NT2/D1 (cell line): ENCODE data around the gene ATG4D.
"Not testable (repeated sequence)": the region's sequence is repeated elsewhere in the genome, so short reads cannot be mapped to it uniquely, and the experiment has no call there.

Source experiments
- DNase-seq: peaks from one replicate; pipeline ENCODE4 v3.0.0-alpha.2; 2011; ENCODE audit warnings: low read depth, low spot score
- H3K27me3 ChIP-seq: 2 replicates; pipeline ENCODE4 v1.6.0; 2011; ENCODE audit warnings: mild to moderate bottlenecking; ENCODE audit not compliant: insufficient read length, insufficient read depth
- H3K36me3 ChIP-seq: 2 replicates; pipeline ENCODE4 v1.6.1; 2011; ENCODE audit warnings: mild to moderate bottlenecking, low read length, mixed read lengths; ENCODE audit not compliant: insufficient read depth, insufficient read length
- H3K4me1 ChIP-seq: 2 replicates; pipeline ENCODE4 v1.5.1; 2011; ENCODE audit not compliant: insufficient read depth, insufficient read length
- H3K4me3 ChIP-seq: 2 replicates; pipeline ENCODE4 v1.5.1; 2011; ENCODE audit warnings: low read depth; ENCODE audit not compliant: insufficient read length
- H3K9ac ChIP-seq: 2 replicates; pipeline ENCODE4 v1.6.0; 2011; ENCODE audit warnings: low read depth; ENCODE audit not compliant: insufficient read length
- H3K9me3 ChIP-seq: 2 replicates; pipeline ENCODE4 v1.5.1; 2011; ENCODE audit warnings: mild to moderate bottlenecking, low read length; ENCODE audit not compliant: insufficient read depth
- SUZ12 ChIP-seq: IDR thresholded peaks from 2 replicates; pipeline ENCODE4 v1.6.1; 2011; ENCODE audit not compliant: insufficient read length, insufficient read depth; ENCODE audit errors: extremely low read depth
- YY1 ChIP-seq: IDR thresholded peaks from 2 replicates; pipeline ENCODE4 v1.6.1; 2011; ENCODE audit not compliant: insufficient read length, insufficient read depth
- ZNF274 ChIP-seq: IDR thresholded peaks from 2 replicates; pipeline ENCODE4 v1.6.1; 2011; ENCODE audit warnings: mild to moderate bottlenecking, low read depth, low read length

ATG4D gene

GRCh38 chr19:10533646-10534386 is 9.9 kb upstream of the ATG4D start:
- Histone ChIP-seq H3K4me3 (no peak overlapping the region), H3K9me3 (peaks cover 6% of the 10 kb centered on the region; the same call in 1 of the 2 replicates), H3K27me3 (no peaks in the 10 kb centered on the region), H3K36me3 (no peaks in the 10 kb centered on the region), H3K9ac (no peak overlapping the region), H3K4me1 (peaks cover 5% of the 10 kb centered on the region)
- no peak for TF ChIP-seq SUZ12
- TF ChIP-seq YY1: no peak
- no peak for TF ChIP-seq ZNF274
- no peak for DNase-seq

GRCh38 chr19:10535613-10536012 is 8.1 kb upstream of the ATG4D start:
- Histone ChIP-seq H3K27me3 (no peaks in the 10 kb centered on the region), H3K4me1 (peaks cover 5% of the 10 kb centered on the region), H3K4me3 (no peak overlapping the region), H3K9ac (no peak overlapping the region), H3K9me3 (peaks cover 6% of the 10 kb centered on the region; the same call in 1 of the 2 replicates), H3K36me3 (no peaks in the 10 kb centered on the region)
- DNase-seq: no peak
- no peak for TF ChIP-seq SUZ12
- no peak for TF ChIP-seq ZNF274

GRCh38 chr19:10537668-10538067 is 6.0 kb upstream of the ATG4D start:
- no peaks in the 10 kb centered on the region for H3K36me3 ChIP-seq
- H3K9me3 ChIP-seq: no peaks in the 10 kb centered on the region
- TF ChIP-seq YY1 (no peak), ZNF274 (no peak), SUZ12 (no peak)
- no peak overlapping the region for H3K4me3 ChIP-seq
- peaks cover 5% of the 10 kb centered on the region for H3K4me1 ChIP-seq
- no peak overlapping the region for H3K9ac ChIP-seq
- no peak for DNase-seq
- H3K27me3 ChIP-seq: no peaks in the 10 kb centered on the region

GRCh38 chr19:10538204-10538983 is 5.3 kb upstream of the ATG4D start:
- DNase-seq: no peak
- Histone ChIP-seq H3K9me3 (no peaks in the 10 kb centered on the region), H3K36me3 (no peaks in the 10 kb centered on the region), H3K27me3 (no peaks in the 10 kb centered on the region), H3K4me1 (peaks cover 8% of the 10 kb centered on the region), H3K4me3 (no peak overlapping the region), H3K9ac (no peak overlapping the region)
- TF ChIP-seq ZNF274 (no peak), SUZ12 (no peak), YY1 (no peak)

- H3K36me3 ChIP-seq, DNase-seq, H3K27me3 ChIP-seq, H3K4me3 ChIP-seq, H3K9me3 ChIP-seq, H3K9ac ChIP-seq, H3K4me1 ChIP-seq: not testable (repeated sequence)
Observed at GRCh38 chr19:10539016-10539415, 4.7 kb upstream of the ATG4D start.

- Histone ChIP-seq H3K27me3 (no peaks in the 10 kb centered on the region), H3K9me3 (no peaks in the 10 kb centered on the region), H3K9ac (peak overlapping the region; percentile 42), H3K4me1 (peaks cover 10% of the 10 kb centered on the region), H3K4me3 (peak overlapping the region; percentile 78), H3K36me3 (peaks cover 21% of the 10 kb centered on the region)
- no peak for TF ChIP-seq YY1
- no peak for TF ChIP-seq SUZ12
- DNase-seq: no peak
Observed at GRCh38 chr19:10543059-10543419, 665 bp upstream of the ATG4D start.

- peak overlapping the region; percentile 95 for H3K9ac ChIP-seq
- DNase-seq: no peak
- H3K27me3 ChIP-seq: no peaks in the 10 kb centered on the region
- no peaks in the 10 kb centered on the region for H3K9me3 ChIP-seq
- H3K4me1 ChIP-seq: peaks cover 10% of the 10 kb centered on the region
- no peak for TF ChIP-seq ZNF274
- no peak for TF ChIP-seq SUZ12
- no peak for TF ChIP-seq YY1
- peaks cover 33% of the 10 kb centered on the region for H3K36me3 ChIP-seq
- peak overlapping the region; percentile 78 for H3K4me3 ChIP-seq
Observed at GRCh38 chr19:10544242-10544752, 593 bp downstream of the ATG4D start.
